ENCODE data around the gene SRSF6. TPM values are rescaled to one million over a fixed set of nuclear protein-coding genes. Genes with fewer than 3 reads are reported as not detected.
"Not testable (repeated sequence)": the region's sequence is repeated elsewhere in the genome, so short reads cannot be mapped to it uniquely, and the experiment has no call there.

The SRSF6 gene
- total RNA-seq, 2 experiments from 2014 or later: 92.9 to 96.8 TPM

- not testable (repeated sequence) for H3K27me3 Mint-ChIP-seq, H3K9me3 Mint-ChIP-seq, H3K27ac Mint-ChIP-seq
- POLR2A ChIA-PET: interaction anchor here (1.2 to 2.0 kb wide), 3 partner anchors 10 to 58 kb away, joined by 3 to 11 read pairs (median 9); no protein-coding TSS in a partner anchor
- intact Hi-C loops (cut with micrococcal nuclease): loop anchor here (2.0 to 5.0 kb wide), 4 partner anchors 135 to 1066 kb away; partner anchors contain the start of genes IFT52, OSER1 and SERINC3
- peak; percentile 13 for DNase-seq
- CTCF ChIA-PET: interaction anchor here (1.0 to 1.6 kb wide), 4 partner anchors 11 to 624 kb away, joined by 3 to 6 read pairs (median 3); no protein-coding TSS in a partner anchor
- Mint-ChIP-seq H3K4me1 (ENCODE audit: low read depth) (peaks cover 31% of the 10 kb centered on the region), H3K36me3 (peaks cover 27% of the 10 kb centered on the region), H3K4me3 (peak overlapping the region; percentile 90)
Measured at GRCh38 chr20:43456252-43456651, 1.4 kb upstream of the SRSF6 start.

DNA sequence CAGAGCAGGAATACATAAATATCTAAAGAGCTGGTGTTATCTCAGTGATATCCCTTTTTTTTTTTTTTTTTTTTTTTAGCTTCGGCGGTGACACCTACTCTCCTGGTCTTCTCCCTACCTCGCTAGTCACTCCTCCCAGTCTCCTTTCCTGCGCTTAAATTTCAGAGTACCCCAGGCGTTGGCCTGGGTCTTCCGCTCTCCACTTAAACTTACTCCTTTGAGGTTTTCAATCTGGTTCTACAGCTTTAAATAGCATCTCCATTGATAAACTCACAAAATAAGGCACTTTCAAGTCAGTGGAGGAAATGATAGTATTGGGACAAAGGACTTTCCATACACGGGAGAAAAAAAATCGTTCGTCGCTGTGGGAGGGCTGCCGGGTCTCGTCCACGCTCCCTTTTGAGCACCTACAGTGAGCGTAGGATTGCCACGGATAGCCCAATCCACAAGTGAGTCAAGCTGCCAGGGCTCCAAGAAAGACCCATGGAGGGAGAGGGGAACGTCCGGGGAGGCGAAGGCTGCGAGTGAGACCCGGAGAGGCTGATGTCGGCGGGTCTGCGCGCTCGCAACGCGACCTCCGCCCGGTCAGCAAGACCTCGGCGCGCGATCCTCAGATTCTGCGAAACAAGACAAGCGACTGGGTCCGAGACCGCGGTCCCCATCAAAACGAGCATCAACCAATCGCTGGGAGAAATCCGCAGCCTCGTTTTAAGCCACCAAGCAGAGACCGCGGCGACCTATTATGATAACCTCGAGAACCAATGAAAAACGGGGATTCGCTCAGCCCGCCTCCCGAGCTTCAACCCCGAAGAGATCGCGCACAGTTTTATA, 672 bp upstream of the SRSF6 start:
- intact Hi-C loops (cut with micrococcal nuclease): loop anchor here (1.0 to 5.0 kb wide), 6 partner anchors 35 to 1065 kb away; partner anchors contain the start of genes IFT52, OSER1 and SERINC3
- H3K4me3 Mint-ChIP-seq: peak overlapping the region; percentile 90
- no peaks in the 10 kb centered on the region for H3K9me3 Mint-ChIP-seq
- POLR2A ChIA-PET: interaction anchor here (0.7 to 2.0 kb wide), 14 partner anchors 10 to 294 kb away, joined by 3 to 11 read pairs (median 4); partner anchors contain the start of gene L3MBTL1
- H3K27ac Mint-ChIP-seq: peak overlapping the region; percentile 100
- peaks cover 34% of the 10 kb centered on the region for H3K36me3 Mint-ChIP-seq
- CTCF ChIA-PET: interaction anchor here (1.0 to 2.3 kb wide), 5 partner anchors 8 to 623 kb away, joined by 3 to 8 read pairs (median 3); no protein-coding TSS in a partner anchor
- peak; percentile 91 for DNase-seq
- H3K27me3 Mint-ChIP-seq: peaks cover 5% of the 10 kb centered on the region
- H3K4me1 Mint-ChIP-seq (ENCODE audit: low read depth): peaks cover 39% of the 10 kb centered on the region

GRCh38 chr20:43458422-43458924, 777 bp downstream of the SRSF6 start:
- Mint-ChIP-seq H3K27me3 (peaks cover 5% of the 10 kb centered on the region), H3K4me3 (peak overlapping the region; percentile 90), H3K9me3 (no peaks in the 10 kb centered on the region), H3K36me3 (peaks cover 45% of the 10 kb centered on the region), H3K27ac (peak overlapping the region; percentile 100), H3K4me1 (ENCODE audit: low read depth) (peaks cover 47% of the 10 kb centered on the region)
- intact Hi-C loops (cut with micrococcal nuclease): loop anchor here (1.0 to 5.0 kb wide), 4 partner anchors 278 to 1064 kb away; partner anchors contain the start of genes OSER1 and SERINC3
- no peak for DNase-seq
- ChIA-PET CTCF (interaction anchor here (2.3 kb wide), 1 partner anchor 9 kb away, joined by 8 read pairs; no protein-coding TSS in a partner anchor), POLR2A (interaction anchor here (0.9 to 2.0 kb wide), 5 partner anchors 15 to 133 kb away, joined by 4 to 11 read pairs (median 4); partner anchors contain the start of genes IFT52 and L3MBTL1)

- H3K9me3 Mint-ChIP-seq: no peaks in the 10 kb centered on the region
- H3K27me3 Mint-ChIP-seq: peaks cover 3% of the 10 kb centered on the region
- intact Hi-C loops (cut with micrococcal nuclease): loop anchor here (5.0 kb wide), 3 partner anchors 613 to 1063 kb away; partner anchors contain the start of genes OSER1 and SERINC3
- H3K4me3 Mint-ChIP-seq: peak overlapping the region; percentile 76
- H3K27ac Mint-ChIP-seq: peak overlapping the region; percentile 75
- DNase-seq: peak; percentile 61
- H3K4me1 Mint-ChIP-seq (ENCODE audit: low read depth): peaks cover 51% of the 10 kb centered on the region
- POLR2A ChIA-PET: no interaction called here
- CTCF ChIA-PET: interaction anchor here (2.3 kb wide), 1 partner anchor 10 kb away, joined by 8 read pairs; no protein-coding TSS in a partner anchor
- H3K36me3 Mint-ChIP-seq: peaks cover 52% of the 10 kb centered on the region
Measured at GRCh38 chr20:43459022-43459942, 1.6 kb downstream of the SRSF6 start.

GRCh38 chr20:43460172-43460829, 2.6 kb downstream of the SRSF6 start:
- ChIA-PET CTCF (no interaction called here), POLR2A (no interaction called here)
- no peak for DNase-seq
- Mint-ChIP-seq H3K27me3 (peaks cover 2% of the 10 kb centered on the region), H3K27ac (peak overlapping the region; percentile 42), H3K36me3 (peaks cover 58% of the 10 kb centered on the region), H3K4me1 (ENCODE audit: low read depth) (peaks cover 51% of the 10 kb centered on the region), H3K9me3 (no peaks in the 10 kb centered on the region), H3K4me3 (no peak overlapping the region)
- intact Hi-C loops (cut with micrococcal nuclease): no loop called here

DNA sequence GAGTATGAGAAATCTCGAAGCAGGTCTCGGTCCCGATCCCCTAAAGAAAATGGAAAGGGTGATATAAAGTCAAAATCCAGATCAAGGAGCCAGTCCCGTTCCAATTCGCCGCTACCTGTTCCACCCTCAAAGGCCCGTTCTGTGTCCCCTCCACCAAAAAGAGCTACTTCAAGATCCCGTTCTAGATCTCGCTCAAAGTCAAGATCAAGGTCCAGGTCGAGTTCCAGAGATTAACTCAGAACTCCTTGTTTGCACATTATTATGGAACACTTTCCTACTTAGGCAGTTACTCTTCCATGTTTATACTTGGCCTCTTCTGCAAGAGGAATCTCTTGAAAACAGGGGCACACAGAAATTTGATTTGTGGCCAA, 3.1 kb downstream of the SRSF6 start:
- no peak overlapping the region for H3K27ac Mint-ChIP-seq
- POLR2A ChIA-PET: no interaction called here

DNA sequence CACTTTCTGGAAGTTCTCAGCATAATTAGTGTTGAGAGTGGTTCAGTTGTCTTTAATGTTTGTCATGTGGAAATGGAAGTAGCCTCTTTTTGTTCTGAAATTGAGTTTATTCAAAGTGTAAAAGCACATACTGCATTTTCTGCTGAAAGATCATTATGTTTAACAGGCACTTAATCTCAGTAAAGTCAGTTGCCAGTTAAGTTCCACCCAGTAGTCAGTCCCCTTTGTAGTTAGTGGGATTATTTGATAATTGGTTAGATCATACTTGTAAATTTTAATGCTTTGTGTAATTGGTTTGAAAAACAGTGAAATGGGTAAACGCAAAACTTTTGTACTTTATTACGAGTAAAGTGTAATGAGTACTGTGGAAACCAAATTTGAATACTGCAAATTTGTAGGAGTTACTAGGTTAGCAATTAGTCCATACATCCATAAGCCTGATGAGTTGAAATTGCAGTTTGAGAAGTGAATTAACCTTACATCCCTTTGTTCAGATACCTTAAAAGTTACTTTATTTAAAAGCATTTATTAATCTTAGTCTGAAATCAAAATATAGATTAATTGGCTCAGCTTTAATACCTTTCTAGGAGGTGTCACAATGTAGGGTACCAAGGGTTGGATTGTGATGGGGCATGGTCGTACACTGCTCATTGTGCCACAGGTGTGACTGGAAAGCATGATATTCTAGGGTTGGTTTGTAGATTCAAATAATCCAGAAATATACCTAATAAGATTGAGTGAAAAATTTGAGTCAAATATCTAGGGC, 4.4 kb downstream of the SRSF6 start:
- H3K27me3 Mint-ChIP-seq: no peaks in the 10 kb centered on the region
- peak overlapping the region; percentile 23 for H3K27ac Mint-ChIP-seq
- CTCF ChIA-PET: no interaction called here

More for the DNA sequence above, 3.1 kb downstream of the SRSF6 start:
- Mint-ChIP-seq H3K9me3 (no peaks in the 10 kb centered on the region), H3K27me3 (peaks cover under 1% of the 10 kb centered on the region), H3K36me3 (peaks cover 61% of the 10 kb centered on the region), H3K4me3 (no peak overlapping the region), H3K4me1 (ENCODE audit: low read depth) (peaks cover 51% of the 10 kb centered on the region)
- CTCF ChIA-PET: no interaction called here
- intact Hi-C loops (cut with micrococcal nuclease): no loop called here
- DNase-seq: no peak

GRCh38 chr20:43462660-43463526, 5.2 kb downstream of the SRSF6 start:
- H3K4me1 Mint-ChIP-seq (ENCODE audit: low read depth): peaks cover 45% of the 10 kb centered on the region

More for the DNA sequence above, 4.4 kb downstream of the SRSF6 start:
- H3K36me3 Mint-ChIP-seq: peaks cover 70% of the 10 kb centered on the region
- peaks cover 45% of the 10 kb centered on the region for H3K4me1 Mint-ChIP-seq (ENCODE audit: low read depth)
- H3K4me3 Mint-ChIP-seq: no peak overlapping the region
- POLR2A ChIA-PET: no interaction called here
- no peaks in the 10 kb centered on the region for H3K9me3 Mint-ChIP-seq
- no peak for DNase-seq
- intact Hi-C loops (cut with micrococcal nuclease): no loop called here

GRCh38 chr20:43463527-43464218, 6.0 kb downstream of the SRSF6 start:
- Mint-ChIP-seq H3K27ac (no peak overlapping the region), H3K9me3 (no peaks in the 10 kb centered on the region), H3K4me3 (no peak overlapping the region), H3K36me3 (peaks cover 70% of the 10 kb centered on the region), H3K4me1 (ENCODE audit: low read depth) (peaks cover 45% of the 10 kb centered on the region), H3K27me3 (no peaks in the 10 kb centered on the region)
- CTCF ChIA-PET: interaction anchor here (0.6 kb wide), 1 partner anchor 50 kb away, joined by 3 read pairs; no protein-coding TSS in a partner anchor
- intact Hi-C loops (cut with micrococcal nuclease): no loop called here
- POLR2A ChIA-PET: no interaction called here
- no peak for DNase-seq

More at GRCh38 chr20:43462660-43463526, 5.2 kb downstream of the SRSF6 start:
- Mint-ChIP-seq H3K9me3 (no peaks in the 10 kb centered on the region), H3K27me3 (no peaks in the 10 kb centered on the region), H3K4me3 (no peak overlapping the region), H3K36me3 (peaks cover 70% of the 10 kb centered on the region), H3K27ac (no peak overlapping the region)
- POLR2A ChIA-PET: no interaction called here
- CTCF ChIA-PET: no interaction called here
- intact Hi-C loops (cut with micrococcal nuclease): no loop called here
- DNase-seq: no peak

Data from activated CD4-positive, alpha-beta memory T cell treated with anti-CD3 and anti-CD28 coated beads for 36 hours (primary cell).